IPS-15b (cell line): Measurements from ENCODE around the gene TNIK.

ENCODE experiments used
- H3K27me3 ChIP-seq: one replicate; pipeline ENCODE4 v1.6.1; 2013; ENCODE audit warnings: low read length; ENCODE audit not compliant: control insufficient read depth, insufficient read depth
- H3K36me3 ChIP-seq: one replicate; pipeline ENCODE4 v1.6.1; 2013; ENCODE audit warnings: low read length; ENCODE audit not compliant: control insufficient read depth, insufficient read depth
- H3K4me1 ChIP-seq: one replicate; pipeline ENCODE4 v1.6.1; 2013; ENCODE audit warnings: mild to moderate bottlenecking, low read length; ENCODE audit not compliant: control insufficient read depth, insufficient read depth
- H3K4me3 ChIP-seq: one replicate; pipeline ENCODE4 v1.5.1; 2013; ENCODE audit warnings: low read depth, low read length
- H3K9ac ChIP-seq: one replicate; pipeline ENCODE4 v1.6.1; 2013; ENCODE audit warnings: low read depth, mild to moderate bottlenecking, low read length
- H3K9me3 ChIP-seq: one replicate; pipeline ENCODE4 v1.6.1; 2013; ENCODE audit warnings: mild to moderate bottlenecking, low read length; ENCODE audit not compliant: control insufficient read depth, insufficient read depth

TNIK gene

DNA sequence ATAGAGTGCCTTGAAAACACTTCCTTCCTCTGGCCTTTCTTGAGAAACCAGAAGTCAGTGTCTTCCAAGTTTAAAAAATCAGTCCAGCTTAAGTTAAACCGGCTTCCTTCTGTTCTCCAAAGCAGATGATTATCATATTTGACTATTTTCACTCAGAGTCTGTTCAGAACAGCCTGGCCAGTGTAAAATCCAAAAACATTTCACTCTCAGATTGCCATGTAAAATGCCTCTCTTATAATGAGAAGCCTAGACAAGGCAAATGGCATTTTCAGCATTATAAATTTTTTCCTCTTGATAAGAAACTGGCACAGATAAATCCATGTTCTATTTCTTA is 193.5 kb downstream of the TNIK start:
- H3K36me3 ChIP-seq, result no peaks in the 10 kb centered on the region
- no peaks in the 10 kb centered on the region for H3K27me3 ChIP-seq
- H3K9me3 ChIP-seq, result no peaks in the 10 kb centered on the region
- H3K9ac ChIP-seq, result no peak overlapping the region
- H3K4me1 ChIP-seq, result peaks cover 3% of the 10 kb centered on the region
- H3K4me3 ChIP-seq, result no peak overlapping the region

DNA sequence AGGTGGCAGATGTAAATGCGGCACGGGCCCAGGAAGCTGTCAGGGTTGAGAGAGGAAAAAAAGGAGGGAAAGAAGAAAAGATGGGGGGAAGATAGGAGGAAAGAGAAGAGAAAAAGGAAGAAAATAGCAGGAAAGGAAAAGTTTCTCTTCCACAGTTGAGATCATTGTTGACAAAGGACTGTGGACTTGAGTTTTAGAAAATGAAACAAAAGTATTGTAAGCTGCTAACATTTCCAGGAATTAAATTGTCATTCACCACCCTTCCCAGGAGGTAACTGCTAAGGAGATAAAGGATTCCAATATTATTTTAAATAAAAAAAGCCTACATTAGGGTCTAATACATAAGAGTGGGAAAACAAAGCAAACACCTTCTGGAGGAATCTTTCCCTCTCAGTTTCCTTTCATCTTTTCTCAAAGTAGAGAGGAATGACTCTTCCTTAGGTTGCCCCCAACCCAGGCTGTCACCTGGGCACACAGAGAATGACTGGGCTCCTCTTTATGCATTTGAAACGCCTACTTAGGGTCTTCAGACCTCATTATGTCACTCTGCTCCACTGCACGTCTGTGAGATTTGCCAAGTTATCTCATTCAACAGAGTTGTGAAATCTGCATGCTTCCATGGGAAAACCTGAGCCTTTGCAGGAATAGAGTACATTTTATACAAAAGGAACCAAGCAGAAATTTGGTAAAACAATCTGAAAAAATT is 194.0 kb downstream of the TNIK start:
- H3K27me3 ChIP-seq, result no peaks in the 10 kb centered on the region

DNA sequence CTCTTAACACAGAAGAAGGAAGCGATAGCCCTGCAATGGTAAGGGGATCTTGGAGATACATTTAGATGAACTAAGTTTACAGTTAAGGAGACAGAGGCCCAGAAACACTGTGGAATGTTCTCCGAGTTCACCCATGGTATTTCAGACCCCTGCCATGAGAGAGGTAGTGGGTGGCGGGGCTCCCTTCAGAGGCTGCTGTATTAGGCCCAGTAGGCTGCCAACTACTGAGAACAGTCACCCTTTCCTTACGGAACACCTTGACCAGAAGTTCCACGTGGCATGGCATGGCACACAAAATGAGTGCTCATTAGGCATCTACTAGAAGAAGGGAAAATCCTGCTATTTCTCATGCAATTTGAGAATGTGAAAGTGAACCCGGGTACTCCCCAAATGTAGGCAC is 195.4 kb downstream of the TNIK start:
- Histone ChIP-seq H3K36me3 (no peaks in the 10 kb centered on the region), H3K9ac (no peak overlapping the region), H3K27me3 (no peaks in the 10 kb centered on the region), H3K9me3 (no peaks in the 10 kb centered on the region), H3K4me1 (peaks cover 3% of the 10 kb centered on the region), H3K4me3 (no peak overlapping the region)

More for the DNA sequence above, 194.0 kb downstream of the TNIK start:
- peaks cover 3% of the 10 kb centered on the region for H3K4me1 ChIP-seq
- H3K9ac ChIP-seq, result no peak overlapping the region
- H3K9me3 ChIP-seq, result no peaks in the 10 kb centered on the region
- no peak overlapping the region for H3K4me3 ChIP-seq
- H3K36me3 ChIP-seq, result no peaks in the 10 kb centered on the region

DNA sequence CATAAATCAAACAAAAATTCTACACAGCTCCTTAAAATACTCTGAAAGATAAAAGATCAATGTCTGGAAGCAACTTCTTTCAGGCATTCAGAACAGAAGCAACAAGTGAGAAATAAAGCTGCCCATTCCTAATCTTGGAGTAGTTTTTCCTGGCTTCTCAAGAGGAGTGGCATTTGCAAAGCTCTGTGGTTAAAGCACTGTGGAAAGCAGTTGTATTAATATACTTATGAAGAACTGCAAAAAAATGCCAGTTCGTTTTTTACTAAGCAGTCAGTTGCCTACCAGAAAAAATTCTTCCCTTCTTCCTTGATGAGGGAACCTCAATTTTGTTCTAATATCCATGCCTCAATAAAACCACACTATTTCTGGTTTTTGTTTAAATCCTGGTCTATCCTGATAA is 197.8 kb downstream of the TNIK start:
- no peaks in the 10 kb centered on the region for H3K27me3 ChIP-seq

DNA sequence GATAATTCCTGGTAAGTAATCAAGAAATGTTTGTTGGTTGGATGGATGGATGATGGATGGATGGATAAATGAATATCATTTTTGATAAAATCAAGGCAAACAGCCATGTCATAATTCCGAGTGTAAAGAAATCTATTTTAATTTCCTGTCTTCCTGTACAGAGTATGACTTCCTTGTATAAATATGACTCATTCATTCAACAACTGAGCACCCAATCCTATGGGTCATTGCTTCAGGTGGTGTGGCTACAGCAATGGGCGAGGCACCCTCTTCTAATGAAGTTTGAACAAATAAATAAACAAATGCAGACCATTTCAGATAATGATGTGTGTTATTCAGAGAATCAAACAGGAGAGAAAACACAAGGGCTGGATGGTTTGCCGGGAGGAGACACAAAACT is 198.7 kb downstream of the TNIK start:
- Histone ChIP-seq H3K9me3 (no peaks in the 10 kb centered on the region), H3K27me3 (no peaks in the 10 kb centered on the region), H3K9ac (no peak overlapping the region), H3K36me3 (no peaks in the 10 kb centered on the region), H3K4me3 (no peak overlapping the region), H3K4me1 (peaks cover 3% of the 10 kb centered on the region)

More for the DNA sequence above, 197.8 kb downstream of the TNIK start:
- Histone ChIP-seq H3K9me3 (no peaks in the 10 kb centered on the region), H3K9ac (no peak overlapping the region), H3K36me3 (no peaks in the 10 kb centered on the region), H3K4me1 (peaks cover 3% of the 10 kb centered on the region), H3K4me3 (no peak overlapping the region)

DNA sequence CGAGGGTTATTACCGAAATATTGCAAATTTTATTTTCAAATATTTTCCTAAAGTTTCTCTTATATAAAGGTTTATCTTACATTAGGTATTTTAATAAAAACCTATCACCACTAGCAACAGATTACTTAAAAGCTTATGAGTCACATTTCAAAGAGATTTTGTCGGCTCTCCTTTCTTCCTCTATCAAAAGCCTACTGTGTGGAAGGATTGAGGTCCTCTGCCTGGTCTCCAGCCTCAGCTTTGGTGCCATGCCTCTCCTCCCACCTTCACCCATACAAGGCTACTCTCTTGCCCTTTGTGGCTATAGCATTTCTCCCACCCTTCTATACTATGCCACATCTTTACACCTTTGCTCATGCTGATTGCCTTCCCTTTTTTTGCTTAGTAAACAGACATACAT is 199.3 kb downstream of the TNIK start:
- Histone ChIP-seq H3K4me1 (peaks cover 3% of the 10 kb centered on the region), H3K27me3 (no peaks in the 10 kb centered on the region), H3K9me3 (no peaks in the 10 kb centered on the region), H3K4me3 (no peak overlapping the region), H3K9ac (no peak overlapping the region), H3K36me3 (no peaks in the 10 kb centered on the region)

DNA sequence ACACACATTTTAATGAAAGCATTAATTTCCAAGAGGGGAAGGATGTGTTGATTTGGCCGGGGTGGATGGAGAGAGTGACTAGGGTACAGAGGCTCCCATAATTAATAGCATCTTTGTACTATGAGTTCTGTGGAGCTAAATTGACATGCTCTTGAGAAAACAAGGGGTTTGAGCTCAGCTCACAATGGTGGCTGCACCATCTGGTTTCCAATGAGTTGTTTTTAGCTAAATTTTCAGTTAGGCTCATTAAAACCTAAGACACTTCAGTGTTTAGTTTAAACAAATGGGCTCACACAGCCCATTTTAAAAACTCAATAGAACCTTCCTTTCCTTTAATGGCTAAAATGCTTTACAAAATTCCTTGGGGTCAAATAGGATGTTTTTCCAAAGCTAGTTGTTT is 199.7 kb downstream of the TNIK start:
- Histone ChIP-seq H3K27me3 (no peaks in the 10 kb centered on the region), H3K4me3 (no peak overlapping the region), H3K4me1 (peaks cover under 1% of the 10 kb centered on the region), H3K9me3 (no peaks in the 10 kb centered on the region), H3K36me3 (no peaks in the 10 kb centered on the region), H3K9ac (no peak overlapping the region)

DNA sequence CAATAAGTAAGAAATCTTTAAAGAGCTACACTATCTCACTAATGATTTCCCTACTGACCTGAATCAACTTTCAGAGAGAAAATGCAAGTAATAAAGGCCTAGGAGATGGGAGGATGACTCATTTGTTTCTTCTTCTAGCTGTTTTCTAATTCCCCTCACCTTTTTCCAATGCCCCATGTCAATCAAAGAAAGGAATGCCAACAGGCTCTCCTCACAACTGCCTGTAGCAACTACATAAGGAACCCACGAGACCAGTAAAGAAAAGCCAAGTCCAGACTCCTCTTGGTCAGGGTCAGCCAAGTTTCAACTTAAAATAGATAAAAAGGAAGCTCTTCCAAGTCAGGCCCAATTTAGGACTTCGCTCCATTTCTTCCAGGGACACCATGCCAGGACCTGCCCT is 201.9 kb downstream of the TNIK start:
- Histone ChIP-seq H3K9ac (no peak overlapping the region), H3K4me1 (no peaks in the 10 kb centered on the region), H3K4me3 (no peak overlapping the region), H3K27me3 (no peaks in the 10 kb centered on the region), H3K9me3 (no peaks in the 10 kb centered on the region), H3K36me3 (no peaks in the 10 kb centered on the region)

DNA sequence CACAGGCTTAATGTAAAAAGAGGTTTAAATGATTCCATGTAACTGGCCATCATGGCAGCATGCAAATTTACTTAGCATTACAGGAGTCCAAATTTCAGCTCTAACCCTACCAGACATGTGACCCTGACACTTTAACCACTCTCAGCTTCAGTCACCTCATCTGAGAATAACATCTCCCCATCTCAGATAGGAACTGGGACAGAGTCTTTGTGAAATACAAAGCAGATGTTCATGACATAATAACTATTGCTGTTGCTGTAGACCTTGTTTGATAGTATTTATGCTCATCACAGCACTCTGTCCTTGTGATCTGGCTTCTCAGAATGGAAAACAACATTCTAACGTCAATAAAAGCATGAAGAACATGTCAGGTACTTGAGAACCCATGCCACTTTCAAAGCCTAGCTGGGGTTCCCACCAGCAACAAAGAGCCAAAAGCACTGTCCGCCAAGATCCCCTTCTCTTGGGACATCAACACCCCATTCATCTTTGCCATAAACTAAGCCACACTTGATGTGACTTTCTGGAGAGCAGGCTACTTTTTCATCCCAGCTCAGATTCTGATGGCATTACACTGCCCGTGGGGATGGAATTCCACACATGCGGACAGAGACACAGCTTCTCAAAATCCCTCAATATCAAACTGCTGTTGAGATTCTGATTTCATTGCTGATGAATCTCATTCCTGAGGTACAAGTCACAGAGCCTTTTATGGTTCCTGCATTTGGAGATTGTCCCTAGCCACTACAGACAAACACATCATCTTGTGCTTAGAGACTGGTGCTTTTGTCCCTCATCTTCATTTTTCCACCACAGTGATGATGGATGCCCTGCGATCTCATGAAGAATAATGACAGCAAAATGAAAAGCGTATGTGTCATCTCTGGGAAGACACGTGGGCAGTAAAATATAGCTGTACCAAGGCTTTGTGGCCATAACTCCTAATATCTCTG is 202.7 kb downstream of the TNIK start:
- no peak overlapping the region for H3K9ac ChIP-seq
- H3K27me3 ChIP-seq, result no peaks in the 10 kb centered on the region
- H3K4me3 ChIP-seq, result no peak overlapping the region
- no peaks in the 10 kb centered on the region for H3K4me1 ChIP-seq
- H3K36me3 ChIP-seq, result no peaks in the 10 kb centered on the region
- H3K9me3 ChIP-seq, result no peaks in the 10 kb centered on the region

DNA sequence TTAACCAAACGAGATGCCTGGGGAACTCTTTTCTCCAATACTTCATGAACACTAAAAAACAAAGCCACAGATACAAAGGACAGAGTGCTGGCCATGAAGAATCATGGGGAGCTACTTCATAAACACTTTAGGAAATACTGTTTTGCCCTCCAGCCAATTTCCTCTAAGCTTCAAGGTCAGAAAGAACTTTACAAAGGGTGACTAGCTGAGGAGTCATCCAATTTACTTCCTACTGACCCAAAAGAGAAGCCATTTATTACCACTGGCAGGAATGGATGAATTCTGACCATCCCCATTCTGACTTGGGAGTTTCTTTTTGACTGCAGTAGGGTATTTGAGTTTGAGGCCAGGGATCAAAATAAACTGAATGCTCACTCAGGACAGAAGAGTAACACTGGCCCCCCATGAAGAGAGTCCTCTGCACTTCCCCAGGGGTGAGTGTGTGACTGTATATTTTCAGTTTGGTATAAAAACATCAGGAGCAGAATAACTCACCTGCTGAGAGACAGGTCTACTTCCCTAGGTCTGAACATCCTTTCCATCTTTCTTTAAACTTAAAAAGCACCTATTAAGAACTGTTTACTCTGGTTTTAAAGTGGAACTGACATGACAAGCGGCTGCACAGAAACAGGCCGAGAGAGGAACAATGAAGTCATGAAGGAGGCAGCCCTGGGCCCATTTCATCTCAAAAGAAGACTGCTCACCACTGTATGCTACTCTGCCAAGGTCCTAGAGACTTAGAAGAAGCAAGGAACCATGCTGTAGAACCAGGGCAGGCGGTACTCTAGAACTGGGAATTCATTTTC is 203.6 kb downstream of the TNIK start:
- Histone ChIP-seq H3K9me3 (no peaks in the 10 kb centered on the region), H3K27me3 (no peaks in the 10 kb centered on the region), H3K36me3 (no peaks in the 10 kb centered on the region), H3K4me3 (no peak overlapping the region), H3K4me1 (no peaks in the 10 kb centered on the region), H3K9ac (no peak overlapping the region)

DNA sequence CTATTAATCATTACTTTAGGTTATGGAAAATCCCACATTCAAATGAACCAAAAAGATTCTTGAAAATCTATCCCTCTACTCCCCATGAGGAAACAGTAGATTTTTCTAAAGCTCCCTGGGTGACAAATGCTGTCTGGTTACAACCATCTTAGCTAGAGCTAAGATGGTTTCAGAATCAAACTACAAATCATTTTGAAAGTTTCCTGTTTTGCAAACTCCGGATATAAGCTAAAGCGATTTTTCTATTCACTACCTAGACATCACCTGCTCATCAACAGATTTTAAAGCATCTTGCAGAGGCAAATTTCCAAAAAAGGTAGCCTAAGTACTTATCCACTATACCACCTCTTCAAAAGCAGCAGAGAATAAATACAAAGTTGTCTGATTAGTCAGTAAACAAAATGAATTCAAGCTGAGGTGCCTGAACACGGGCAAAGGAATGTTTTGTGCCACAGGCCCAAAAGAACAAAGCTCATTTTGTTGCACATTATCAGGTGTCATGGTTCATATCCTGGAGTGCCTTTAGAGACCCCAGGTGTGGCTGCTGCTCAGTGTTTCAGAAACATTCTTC is 204.9 kb downstream of the TNIK start:
- Histone ChIP-seq H3K36me3 (no peaks in the 10 kb centered on the region), H3K4me3 (no peak overlapping the region), H3K9ac (no peak overlapping the region), H3K9me3 (no peaks in the 10 kb centered on the region), H3K4me1 (no peaks in the 10 kb centered on the region), H3K27me3 (no peaks in the 10 kb centered on the region)
